Caco-2 (cell line): ENCODE data around the gene MYO9A. TPM values are rescaled to one million over a fixed set of nuclear protein-coding genes. Genes with fewer than 3 reads are reported as not detected.

Source experiments
- BruUV-seq: library from RNA; stranded (reverse); fragments of 400-500 nt; replicated peaks from 2 replicates; lab custom pipeline; 2021; lab: Mats Ljungman, UMichigan
- CTCF ChIA-PET: fragments of 300-600 bp; sonication (Branson Sonifier 250); formaldehyde crosslinking; loops from one replicate; lab custom pipeline; 2022; ENCODE audit warnings: antibody characterized with exemption; lab: Charles Lee
- POLR2A ChIA-PET: fragments of 300-600 bp; sonication (Branson Sonifier 250); formaldehyde crosslinking; loops from one replicate; lab custom pipeline; 2022; ENCODE audit warnings: antibody characterized with exemption; lab: Charles Lee
- DNase-seq, 2 experiments: peaks; one replicate each; pipeline versions ENCODE4 v3.0.0 to v3.0.0-alpha.2; 2020 to 2022
- H3K27me3 ChIP-seq: replicated peaks from 2 replicates; pipeline ENCODE4 v1.6.0; 2011; ENCODE audit warnings: low read length; ENCODE audit not compliant: control insufficient read depth, insufficient read depth
- H3K36me3 ChIP-seq: 2 replicates; pipeline ENCODE4 v1.5.1; 2011; ENCODE audit warnings: low read length; ENCODE audit not compliant: control insufficient read depth, insufficient read depth
- H3K4me1 ChIP-seq: fragments of 250-450 bp; sonication (Bioruptor Pico); 2 replicates; pipeline ENCODE4 v1.5.1; 2020; ENCODE audit warnings: mild to moderate bottlenecking
- H3K4me3 ChIP-seq: 2 replicates; pipeline ENCODE4 v1.5.1; 2011; ENCODE audit warnings: low read depth, mild to moderate bottlenecking, control low read depth, low read length
- H3K9me3 ChIP-seq: fragments of 250-450 bp; sonication (Bioruptor Pico); 2 replicates; pipeline ENCODE4 v1.5.1; 2020; ENCODE audit warnings: mild to moderate bottlenecking, moderate library complexity
- H3K27ac Mint-ChIP-seq: one replicate; pipeline ENCODE4 v1.8.0; 2022; ENCODE audit warnings: mixed read lengths; ENCODE audit not compliant: unreplicated experiment
- H3K27me3 Mint-ChIP-seq: one replicate; pipeline ENCODE4 v1.8.0; 2022; ENCODE audit warnings: mixed read lengths; ENCODE audit not compliant: insufficient read depth, unreplicated experiment
- H3K36me3 Mint-ChIP-seq: one replicate; pipeline ENCODE4 v1.8.0; 2022; ENCODE audit warnings: mild to moderate bottlenecking, mixed read lengths; ENCODE audit not compliant: insufficient read depth, unreplicated experiment
- H3K4me1 Mint-ChIP-seq: one replicate; pipeline ENCODE4 v1.8.0; 2022; ENCODE audit warnings: low read depth, mixed read lengths; ENCODE audit not compliant: unreplicated experiment
- H3K4me3 Mint-ChIP-seq: one replicate; pipeline ENCODE4 v1.8.0; 2022; ENCODE audit warnings: mild to moderate bottlenecking, moderate library complexity, mixed read lengths; ENCODE audit not compliant: unreplicated experiment
- H3K9me3 Mint-ChIP-seq: one replicate; pipeline ENCODE4 v1.8.0; 2022; ENCODE audit warnings: mixed read lengths; ENCODE audit not compliant: unreplicated experiment
- CTCF ChIP-seq, 2 experiments: fragments of 200-600 bp in 1 of 2; IDR thresholded peaks; 1 replicate in 1 of 2; 2 replicates in 1 of 2; pipeline versions ENCODE4 v1.5.1 to v1.8.0; 2011 to 2022; ENCODE audit warnings: antibody characterized with exemption in 1 of 2, control low read depth in 1 of 2, inconsistent platforms in 1 of 2, low read depth in 1 of 2, low read length in 1 of 2, mild to moderate bottlenecking in 1 of 2, moderate library complexity in 1 of 2; ENCODE audit not compliant: insufficient read depth in 1 of 2, severe bottlenecking in 1 of 2, unreplicated experiment in 1 of 2
- intact Hi-C: fragments of 100-400 bp; cut with micrococcal nuclease; formaldehyde crosslinking; loops from one replicate; pipeline ENCODE4 v1.10.0; 2022; ENCODE audit not compliant: unreplicated experiment
- total RNA-seq: library from RNA; stranded (reverse); gene quantifications from 2 replicates; pipeline ENCODE4 v1.2.3, GENCODE V29; 2022

The MYO9A gene
- total RNA-seq, 1 experiment from 2014 or later, result 71.9 TPM

GRCh38 chr15:71776304-71776703 lies 341.6 kb downstream of the MYO9A start:
- POLR2A ChIA-PET, result no interaction called here
- no peaks in the 10 kb centered on the region for H3K9me3 ChIP-seq
- Mint-ChIP-seq H3K4me3 (no peak overlapping the region), H3K27me3 (no peaks in the 10 kb centered on the region), H3K4me1 (peaks cover 7% of the 10 kb centered on the region), H3K36me3 (no peaks in the 10 kb centered on the region), H3K27ac (no peak overlapping the region), H3K9me3 (no peaks in the 10 kb centered on the region)
- H3K27me3 ChIP-seq, result no peaks in the 10 kb centered on the region
- DNase-seq, result no peak
- no peak overlapping the region for H3K4me3 ChIP-seq
- no peaks in the 10 kb centered on the region for H3K4me1 ChIP-seq
- BruUV-seq, result no TSS peak
- H3K36me3 ChIP-seq, result no peaks in the 10 kb centered on the region
- CTCF ChIA-PET, result no interaction called here
- intact Hi-C loops, result no loop called here
- TF ChIP-seq CTCF (IDR thresholded peaks at IDR 0.05; ENCODE audit: insufficient read depth in 1 of 2, low read depth in 1 of 2, low read length in 1 of 2, severe bottlenecking in 1 of 2, unreplicated experiment in 1 of 2), result no peak

- Histone ChIP-seq H3K4me3 (no peak overlapping the region), H3K36me3 (no peaks in the 10 kb centered on the region), H3K9me3 (no peaks in the 10 kb centered on the region), H3K27me3 (no peaks in the 10 kb centered on the region), H3K4me1 (no peaks in the 10 kb centered on the region)
- intact Hi-C loops, result no loop called here
- no peaks in the 10 kb centered on the region for H3K9me3 Mint-ChIP-seq
- POLR2A ChIA-PET, result no interaction called here
- no peaks in the 10 kb centered on the region for H3K36me3 Mint-ChIP-seq
- H3K27ac Mint-ChIP-seq, result no peak overlapping the region
- H3K27me3 Mint-ChIP-seq, result no peaks in the 10 kb centered on the region
- no TSS peak for BruUV-seq
- H3K4me3 Mint-ChIP-seq, result no peak overlapping the region
- no peak for TF ChIP-seq CTCF (IDR thresholded peaks at IDR 0.05; ENCODE audit: insufficient read depth in 1 of 2, low read depth in 1 of 2, low read length in 1 of 2, severe bottlenecking in 1 of 2, unreplicated experiment in 1 of 2)
- H3K4me1 Mint-ChIP-seq, result peaks cover 7% of the 10 kb centered on the region
- DNase-seq, result no peak
- CTCF ChIA-PET, result no interaction called here
Observed at GRCh38 chr15:71775856-71776255, 342.1 kb downstream of the MYO9A start.

GRCh38 chr15:71773206-71773859 lies 344.6 kb downstream of the MYO9A start:
- no peak overlapping the region for H3K27ac Mint-ChIP-seq
- no peaks in the 10 kb centered on the region for H3K27me3 Mint-ChIP-seq
- no TSS peak for BruUV-seq
- H3K4me3 ChIP-seq, result no peak overlapping the region
- ChIA-PET POLR2A (no interaction called here), CTCF (interaction anchor here (0.6 kb wide), 1 partner anchor 79 kb away, joined by 3 read pairs; no protein-coding TSS in a partner anchor)
- no peak overlapping the region for H3K4me3 Mint-ChIP-seq
- TF ChIP-seq CTCF (IDR thresholded peaks at IDR 0.05; ENCODE audit: insufficient read depth in 1 of 2, low read depth in 1 of 2, low read length in 1 of 2, severe bottlenecking in 1 of 2, unreplicated experiment in 1 of 2), result no peak
- no peaks in the 10 kb centered on the region for H3K36me3 ChIP-seq
- no peaks in the 10 kb centered on the region for H3K9me3 ChIP-seq
- DNase-seq, result no peak
- no peaks in the 10 kb centered on the region for H3K9me3 Mint-ChIP-seq
- intact Hi-C loops, result no loop called here
- H3K36me3 Mint-ChIP-seq, result no peaks in the 10 kb centered on the region
- H3K27me3 ChIP-seq, result no peaks in the 10 kb centered on the region
- no peaks in the 10 kb centered on the region for H3K4me1 ChIP-seq
- peaks cover 2% of the 10 kb centered on the region for H3K4me1 Mint-ChIP-seq

Other genes with a start within 250 kb of the MYO9A start
- 2.0 and 3.4 TPM in 2 replicates for gene SENP8, start 253 bp upstream of the MYO9A start, total RNA-seq
- 1.2 and 2.0 TPM in 2 replicates for gene GRAMD2A, start 79.6 kb upstream of the MYO9A start, total RNA-seq
- 733 and 791 TPM in 2 replicates for gene PKM, start 113.0 kb upstream of the MYO9A start, total RNA-seq
- gene PARP6, start 154.4 kb upstream of the MYO9A start, total RNA-seq, result 62.2 and 64.6 TPM in 2 replicates
- gene CELF6, start 202.0 kb upstream of the MYO9A start, total RNA-seq, result not detected in 2 replicates